Bronchial epithelial cell (primary cell): ENCODE results near the gene SPEF2. TPM values are rescaled to one million over a fixed set of nuclear protein-coding genes. Genes with fewer than 3 reads are reported as not detected.

Source experiments
- DNase-seq: peaks from one replicate; pipeline ENCODE4 v3.0.0-alpha.2; 2010; ENCODE audit warnings: low read depth
- FAIRE-seq: peaks from 2 replicates; lab custom pipeline; 2011; peaks lifted over from hg19 to GRCh38; lab: Jason Lieb, UNC
- H3K27me3 ChIP-seq: 2 replicates; pipeline ENCODE4 v1.5.1; 2011; ENCODE audit warnings: low read length; ENCODE audit not compliant: control insufficient read depth, insufficient read depth
- H3K36me3 ChIP-seq: 2 replicates; pipeline ENCODE4 v1.5.1; 2011; ENCODE audit warnings: low read length; ENCODE audit not compliant: control insufficient read depth, insufficient read depth
- H3K4me3 ChIP-seq: 2 replicates; pipeline ENCODE4 v1.5.1; 2011; ENCODE audit warnings: mild to moderate bottlenecking, low read depth, low read length, control low read depth
- total RNA-seq: library from RNA; depleted of rRNA; stranded (reverse); fragments of >200 nt; gene quantifications from 2 replicates; pipeline ENCODE4 v1.2.1, GENCODE V29; 2014
- TF ChIP-seq, protein P1 (sequence below): IDR thresholded peaks from 2 replicates; pipeline ENCODE4 v1.5.1; 2011; ENCODE audit warnings: mild to moderate bottlenecking, moderate library complexity, low read length, control low read depth, inconsistent platforms; ENCODE audit not compliant: insufficient read depth, severe bottlenecking

SPEF2 gene
- total RNA-seq, 1 donor from 2014 or later = 1.1 TPM

DNA sequence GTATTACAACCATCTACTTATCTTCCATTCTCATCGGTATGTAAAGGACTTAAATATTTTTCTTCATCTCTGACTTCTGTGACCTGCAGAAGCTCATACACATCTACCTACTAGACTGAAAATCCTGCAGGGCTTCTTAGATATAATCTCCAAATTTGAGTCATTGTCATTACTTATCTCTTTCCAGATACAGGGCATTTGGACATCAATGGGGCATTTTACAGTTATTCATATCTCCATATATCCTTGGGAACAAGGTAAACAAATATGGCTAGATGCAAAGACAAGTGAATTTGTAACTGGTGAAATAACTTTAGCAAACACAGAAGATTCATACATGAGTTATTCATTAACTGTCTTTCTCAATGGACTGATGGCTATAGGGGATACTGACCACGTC, 201.4 kb downstream of the SPEF2 start:
- Histone ChIP-seq H3K36me3 (no peaks in the 10 kb centered on the region), H3K4me3 (no peak overlapping the region), H3K27me3 (no peaks in the 10 kb centered on the region)
- FAIRE-seq (no peak), DNase-seq (no peak)
- TF ChIP-seq, protein P1, sequence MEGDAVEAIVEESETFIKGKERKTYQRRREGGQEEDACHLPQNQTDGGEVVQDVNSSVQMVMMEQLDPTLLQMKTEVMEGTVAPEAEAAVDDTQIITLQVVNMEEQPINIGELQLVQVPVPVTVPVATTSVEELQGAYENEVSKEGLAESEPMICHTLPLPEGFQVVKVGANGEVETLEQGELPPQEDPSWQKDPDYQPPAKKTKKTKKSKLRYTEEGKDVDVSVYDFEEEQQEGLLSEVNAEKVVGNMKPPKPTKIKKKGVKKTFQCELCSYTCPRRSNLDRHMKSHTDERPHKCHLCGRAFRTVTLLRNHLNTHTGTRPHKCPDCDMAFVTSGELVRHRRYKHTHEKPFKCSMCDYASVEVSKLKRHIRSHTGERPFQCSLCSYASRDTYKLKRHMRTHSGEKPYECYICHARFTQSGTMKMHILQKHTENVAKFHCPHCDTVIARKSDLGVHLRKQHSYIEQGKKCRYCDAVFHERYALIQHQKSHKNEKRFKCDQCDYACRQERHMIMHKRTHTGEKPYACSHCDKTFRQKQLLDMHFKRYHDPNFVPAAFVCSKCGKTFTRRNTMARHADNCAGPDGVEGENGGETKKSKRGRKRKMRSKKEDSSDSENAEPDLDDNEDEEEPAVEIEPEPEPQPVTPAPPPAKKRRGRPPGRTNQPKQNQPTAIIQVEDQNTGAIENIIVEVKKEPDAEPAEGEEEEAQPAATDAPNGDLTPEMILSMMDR = no peak

- Histone ChIP-seq H3K4me3 (no peak overlapping the region), H3K27me3 (no peaks in the 10 kb centered on the region), H3K36me3 (no peaks in the 10 kb centered on the region)
- TF ChIP-seq, protein P1 = no peak
- FAIRE-seq (no peak), DNase-seq (no peak)
Observed at GRCh38 chr5:35819668-35820067, 202.0 kb downstream of the SPEF2 start.

GRCh38 chr5:35820735-35821134, 203.1 kb downstream of the SPEF2 start:
- H3K27me3 ChIP-seq = no peaks in the 10 kb centered on the region
- TF ChIP-seq, protein P1 = no peak
- H3K4me3 ChIP-seq = no peak overlapping the region
- FAIRE-seq (no peak), DNase-seq (no peak)
- no peaks in the 10 kb centered on the region for H3K36me3 ChIP-seq

DNA sequence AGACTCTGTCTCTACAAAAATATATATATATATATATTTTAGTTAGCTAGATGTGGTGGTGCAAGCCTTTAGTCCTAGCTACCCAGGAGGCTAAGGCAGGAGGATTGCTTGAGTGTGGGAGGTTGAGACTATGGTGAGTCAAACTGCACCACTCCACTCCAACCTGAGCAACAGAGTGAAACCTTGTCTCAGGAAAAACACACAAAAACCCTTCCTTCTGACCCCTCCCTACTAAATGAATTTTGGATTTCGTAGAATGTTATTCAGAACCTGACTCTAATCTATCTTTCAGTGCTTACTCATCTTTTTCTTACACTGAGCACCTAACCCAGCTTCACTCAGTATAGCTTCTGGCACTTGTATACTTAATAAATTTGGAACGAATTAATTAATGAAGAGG, 203.8 kb downstream of the SPEF2 start:
- no peak for FAIRE-seq
- H3K4me3 ChIP-seq = no peak overlapping the region
- H3K36me3 ChIP-seq = no peaks in the 10 kb centered on the region
- TF ChIP-seq, protein P1 = no peak
- DNase-seq = no peak
- H3K27me3 ChIP-seq = no peaks in the 10 kb centered on the region

DNA sequence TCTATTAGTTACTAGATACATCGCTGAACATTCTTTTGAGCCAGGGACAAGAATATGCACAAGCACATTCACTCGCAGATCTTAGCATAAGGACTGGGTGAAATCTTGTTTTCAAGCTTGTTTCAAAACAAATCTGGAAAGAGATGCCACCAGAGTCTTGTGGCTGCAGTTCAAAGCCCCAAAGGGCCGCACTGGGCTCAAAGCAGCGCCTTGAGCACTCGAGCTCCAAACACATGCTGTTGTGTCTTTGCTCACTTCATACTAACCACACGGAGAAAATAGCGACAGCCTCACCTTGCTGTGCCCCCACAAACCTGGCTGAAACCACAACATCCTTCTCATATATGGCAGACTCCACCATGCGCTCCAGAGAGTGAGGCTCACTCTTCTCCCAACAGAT, 204.8 kb downstream of the SPEF2 start:
- H3K27me3 ChIP-seq = no peaks in the 10 kb centered on the region
- H3K36me3 ChIP-seq = no peaks in the 10 kb centered on the region
- TF ChIP-seq, protein P1 = no peak
- FAIRE-seq (no peak), DNase-seq (no peak)
- no peak overlapping the region for H3K4me3 ChIP-seq

DNA sequence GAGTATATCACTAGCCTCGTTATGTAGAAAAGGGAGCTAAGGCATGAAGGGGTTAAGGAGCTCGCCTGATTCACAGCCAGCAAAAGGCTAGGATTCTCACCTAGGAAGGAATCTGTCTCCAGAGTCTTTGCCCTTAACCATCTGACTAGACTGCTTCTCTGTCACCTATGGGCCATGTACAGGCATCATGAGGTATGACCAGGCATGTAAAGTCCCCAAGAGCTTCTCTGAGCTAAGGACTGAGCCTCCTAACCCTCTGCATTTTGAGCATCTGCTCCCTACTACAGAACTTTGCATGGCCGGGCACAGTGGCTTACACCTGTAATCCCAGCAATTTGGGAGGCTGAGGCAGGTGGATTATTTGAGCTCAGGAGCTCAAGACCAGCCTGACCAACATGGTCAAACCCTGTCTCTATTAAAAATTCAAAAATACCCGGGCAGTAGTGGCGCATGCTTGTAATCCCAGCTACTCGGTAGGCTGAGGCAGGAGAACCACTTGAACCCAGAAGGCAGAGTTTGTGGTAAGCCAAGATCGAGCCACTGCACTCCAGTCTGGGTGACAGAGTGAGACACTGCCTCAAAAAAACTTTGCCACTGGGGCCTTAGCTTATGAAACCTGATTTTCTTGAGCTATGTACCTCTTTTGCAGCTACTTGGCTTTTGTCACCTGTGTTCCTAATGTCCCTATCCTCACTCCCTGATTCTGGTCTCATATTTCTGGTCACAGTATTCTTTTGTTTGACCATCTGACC, 205.9 kb downstream of the SPEF2 start:
- no peaks in the 10 kb centered on the region for H3K36me3 ChIP-seq
- TF ChIP-seq, protein P1 = no peak
- no peaks in the 10 kb centered on the region for H3K27me3 ChIP-seq
- no peak for FAIRE-seq
- H3K4me3 ChIP-seq = no peak overlapping the region
- DNase-seq = no peak
